SK-N-SH (cell line): ENCODE measurements around the gene BAIAP2. TPM values are rescaled to one million over a fixed set of nuclear protein-coding genes. Genes with fewer than 3 reads are reported as not detected.

ENCODE experiments used
- CTCF ChIA-PET: fragments of 300-600, 350-600 bp; formaldehyde crosslinking; extraction: SDS; loops from one replicate; lab custom pipeline; 2021; lab: Yijun Ruan, JAX
- POLR2A ChIA-PET: fragments of 350-600 bp; sonication (Branson Sonifier 250); formaldehyde crosslinking; extraction: SDS; loops from one replicate; lab custom pipeline; 2020; ENCODE audit warnings: antibody characterized with exemption, inconsistent platforms; lab: Yijun Ruan, JAX
- DNase-seq: peaks from one replicate; pipeline ENCODE4 v3.0.0; 2012
- H2AFZ ChIP-seq: fragments of 200-600 bp; sonication (generic); 2 replicates; pipeline ENCODE4 v1.8.1; 2016; ENCODE audit warnings: antibody characterized with exemption, mild to moderate bottlenecking, low read depth
- H3F3A ChIP-seq: fragments of 200-600 bp; sonication (generic); replicated peaks from 2 replicates; pipeline ENCODE3; 2016; ENCODE audit warnings: antibody characterized with exemption, mild to moderate bottlenecking; ENCODE audit not compliant: insufficient read depth
- H3K27ac ChIP-seq, 2 experiments: fragments of 200-500 bp in 1 of 2; fragments of 200-600 bp in 1 of 2; sonication (Bioruptor generic) in 1 of 2; sonication (generic), shearing (Covaris generic) in 1 of 2; 2 replicates each; pipeline versions ENCODE4 v1.5.1 to v1.6.1; 2014 to 2016; ENCODE audit warnings: low read depth in 2 of 2, inconsistent platforms in 1 of 2, low read length in 1 of 2, mild to moderate bottlenecking in 1 of 2, mixed read lengths in 1 of 2
- H3K27me3 ChIP-seq: fragments of 200-600 bp; sonication (generic), shearing (Covaris generic); 2 replicates; pipeline ENCODE4 v1.6.1; 2016; ENCODE audit warnings: mixed run types; ENCODE audit not compliant: insufficient read depth
- H3K36me3 ChIP-seq, 2 experiments: fragments of 200-500 bp in 1 of 2; fragments of 200-600 bp in 1 of 2; sonication (Bioruptor generic) in 1 of 2; sonication (generic) in 1 of 2; replicated peaks in 1 of 2; 2 replicates each; pipeline versions ENCODE3 to v1.5.1; 2014 to 2016; ENCODE audit warnings: low read length in 1 of 2, mild to moderate bottlenecking in 1 of 2; ENCODE audit not compliant: insufficient read depth in 2 of 2, control insufficient read depth in 1 of 2
- H3K4me1 ChIP-seq, 2 experiments: fragments of 200-500 bp in 1 of 2; fragments of 200-600 bp in 1 of 2; sonication (Bioruptor generic) in 1 of 2; sonication (generic), shearing (Covaris generic) in 1 of 2; 2 replicates each; pipeline versions ENCODE4 v1.5.1 to v1.6.1; 2014 to 2016; ENCODE audit warnings: low read depth in 1 of 2, low read length in 1 of 2, mixed run types in 1 of 2; ENCODE audit not compliant: insufficient read depth in 2 of 2, control insufficient read depth in 1 of 2
- H3K4me2 ChIP-seq: fragments of 200-600 bp; sonication (generic), shearing (Covaris generic); 2 replicates; pipeline ENCODE4 v1.6.1; 2017; ENCODE audit warnings: mixed run types
- H3K4me3 ChIP-seq, 2 experiments: fragments of 200-500 bp in 1 of 2; fragments of 200-600 bp in 1 of 2; sonication (Bioruptor generic) in 1 of 2; sonication (generic), shearing (Covaris generic) in 1 of 2; 2 replicates each; pipeline versions ENCODE4 v1.5.1 to v1.8.1; 2014 to 2016; ENCODE audit warnings: low read depth in 2 of 2, inconsistent platforms in 1 of 2, low read length in 1 of 2, mild to moderate bottlenecking in 1 of 2, mixed read lengths in 1 of 2, moderate library complexity in 1 of 2
- H3K79me2 ChIP-seq: fragments of 200-600 bp; sonication (generic); 2 replicates; pipeline ENCODE4 v1.8.1; 2017; ENCODE audit warnings: mild to moderate bottlenecking; ENCODE audit not compliant: insufficient read depth
- H3K9ac ChIP-seq: fragments of 200-600 bp; sonication (generic); 2 replicates; pipeline ENCODE4 v1.6.1; 2017; ENCODE audit warnings: mixed run types
- H3K9me2 ChIP-seq: fragments of 200-600 bp; sonication (generic); 2 replicates; pipeline ENCODE4 v1.6.1; 2017; ENCODE audit warnings: mixed run types
- H3K9me3 ChIP-seq: fragments of 200-600 bp; sonication (generic); 2 replicates; pipeline ENCODE4 v1.6.1; 2017; ENCODE audit warnings: mixed run types, mild to moderate bottlenecking, moderate library complexity
- H4K20me1 ChIP-seq: fragments of 200-600 bp; sonication (generic); 2 replicates; pipeline ENCODE4 v1.6.1; 2017; ENCODE audit warnings: mild to moderate bottlenecking, mixed run types; ENCODE audit not compliant: insufficient read depth
- CHD2 ChIP-seq: fragments of 150-350 bp; IDR thresholded peaks from 2 replicates; pipeline ENCODE4 v1.6.1; 2018; ENCODE audit warnings: low read length; ENCODE audit not compliant: partially characterized antibody
- FOSL2 ChIP-seq: IDR thresholded peaks from 2 replicates; pipeline ENCODE4 v1.4.0; 2012; ENCODE audit warnings: low read depth, mild to moderate bottlenecking, moderate library complexity, borderline replicate concordance
- FOXJ3 ChIP-seq: sonication (generic); formaldehyde crosslinking; IDR thresholded peaks from 2 replicates; pipeline ENCODE4 v1.5.1; 2020; ENCODE audit warnings: mild to moderate bottlenecking, missing genetic modification reagents
- GABPA ChIP-seq: IDR thresholded peaks from 2 replicates; pipeline ENCODE4 v1.4.0; 2012; ENCODE audit warnings: low read depth, mild to moderate bottlenecking
- MEF2A ChIP-seq: IDR thresholded peaks from 2 replicates; pipeline ENCODE4 v1.4.0; 2012; ENCODE audit warnings: low read depth, borderline replicate concordance
- MXI1 ChIP-seq: IDR thresholded peaks from 2 replicates; pipeline ENCODE4 v1.6.1; 2012; ENCODE audit warnings: mild to moderate bottlenecking, low read depth, low read length, improper control_type of control experiment
- NFIC ChIP-seq: IDR thresholded peaks from 2 replicates; pipeline ENCODE4 v1.4.0; 2012; ENCODE audit warnings: borderline replicate concordance
- NRF1 ChIP-seq: IDR thresholded peaks from 2 replicates; pipeline ENCODE4 v1.6.1; 2012; ENCODE audit warnings: low read depth, mild to moderate bottlenecking, low read length
- RFX5 ChIP-seq: IDR thresholded peaks from 2 replicates; pipeline ENCODE4 v1.6.1; 2012; ENCODE audit warnings: mild to moderate bottlenecking, improper control_type of control experiment, low read length
- RXRA ChIP-seq: IDR thresholded peaks from 2 replicates; pipeline ENCODE4 v1.4.0; 2012; ENCODE audit warnings: low read depth, mild to moderate bottlenecking, borderline replicate concordance
- SIN3A ChIP-seq: IDR thresholded peaks from 2 replicates; pipeline ENCODE4 v1.6.1; 2012; ENCODE audit warnings: low read depth, mild to moderate bottlenecking, low read length, moderate library complexity, borderline replicate concordance
- SMC3 ChIP-seq: IDR thresholded peaks from 2 replicates; pipeline ENCODE4 v1.6.1; 2012; ENCODE audit warnings: low read depth, low read length, improper control_type of control experiment
- TEAD4 ChIP-seq: IDR thresholded peaks from 2 replicates; pipeline ENCODE4 v1.4.0; 2012; ENCODE audit warnings: mild to moderate bottlenecking, borderline replicate concordance; ENCODE audit not compliant: insufficient read depth
- WGBS: methylation state at CpG from one replicate; pipeline ENCODE4 v1.1.6; 2017; ENCODE audit warnings: low lambda C conversion rate; 5-methylcytosine and 5-hydroxymethylcytosine counted together
- polyA plus RNA-seq, 3 experiments: library from polyadenylated mRNA; depleted of rRNA; stranded (reverse); fragments of >200 nt; gene quantifications; 2 replicates each; pipeline ENCODE4 v1.2.3, GENCODE V29; 2012
- TF ChIP-seq, protein P1 (sequence below): fragments of 200-600 bp; sonication (generic); IDR thresholded peaks from 2 replicates; pipeline ENCODE4 v1.6.1; 2017; ENCODE audit warnings: antibody characterized with exemption, mild to moderate bottlenecking, moderate library complexity
- TF ChIP-seq, protein P2 (sequence below): IDR thresholded peaks from 2 replicates; pipeline ENCODE4 v1.4.0; 2012; ENCODE audit warnings: low read depth
- TF ChIP-seq, protein P3 (sequence below): IDR thresholded peaks from 2 replicates; pipeline ENCODE4 v1.6.1; 2012; ENCODE audit warnings: mild to moderate bottlenecking, low read depth, low read length, moderate library complexity
- TF ChIP-seq, protein P4 (sequence below): IDR thresholded peaks from 2 replicates; pipeline ENCODE4 v1.4.0; 2012; ENCODE audit warnings: low read depth, borderline replicate concordance
- TF ChIP-seq, protein P5 (sequence below): fragments of 150-350 bp; IDR thresholded peaks from 2 replicates; pipeline ENCODE4 v1.6.1; 2016; ENCODE audit warnings: mild to moderate bottlenecking, low read depth, low read length

The BAIAP2 gene
- polyA plus RNA-seq, 1 of the 3 experiments (the other 2 are of a cell fraction): 19.8 TPM

DNA sequence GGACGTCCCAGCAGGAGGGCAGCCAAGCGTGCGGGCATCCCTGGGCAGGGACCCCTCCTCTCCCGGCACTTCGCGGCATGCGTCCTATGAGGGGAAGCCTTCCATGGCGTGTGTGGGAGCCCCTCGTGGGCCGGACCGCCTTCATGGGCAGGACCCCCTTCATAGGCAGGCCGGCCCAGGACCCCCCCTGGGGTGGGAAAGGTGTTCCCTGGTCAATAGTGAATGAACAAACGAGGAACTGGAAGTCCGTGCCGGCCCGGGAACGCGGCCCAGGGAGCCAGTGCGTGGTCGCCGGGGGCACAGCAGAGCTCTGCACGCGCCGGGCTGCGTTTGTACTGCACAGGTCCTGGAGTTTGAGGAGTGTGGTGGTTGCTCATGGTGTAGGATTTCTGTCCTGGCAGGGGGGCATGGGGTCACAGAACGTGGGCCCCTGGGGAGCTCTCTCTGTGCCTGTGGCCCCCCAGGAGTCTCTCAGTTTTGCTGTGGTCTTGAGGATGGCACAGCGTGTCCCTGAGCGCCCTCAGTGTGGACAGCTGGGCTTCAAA, 13.9 kb downstream of the BAIAP2 start:
- no peak for TF ChIP-seq NFIC
- TF ChIP-seq, protein P1, sequence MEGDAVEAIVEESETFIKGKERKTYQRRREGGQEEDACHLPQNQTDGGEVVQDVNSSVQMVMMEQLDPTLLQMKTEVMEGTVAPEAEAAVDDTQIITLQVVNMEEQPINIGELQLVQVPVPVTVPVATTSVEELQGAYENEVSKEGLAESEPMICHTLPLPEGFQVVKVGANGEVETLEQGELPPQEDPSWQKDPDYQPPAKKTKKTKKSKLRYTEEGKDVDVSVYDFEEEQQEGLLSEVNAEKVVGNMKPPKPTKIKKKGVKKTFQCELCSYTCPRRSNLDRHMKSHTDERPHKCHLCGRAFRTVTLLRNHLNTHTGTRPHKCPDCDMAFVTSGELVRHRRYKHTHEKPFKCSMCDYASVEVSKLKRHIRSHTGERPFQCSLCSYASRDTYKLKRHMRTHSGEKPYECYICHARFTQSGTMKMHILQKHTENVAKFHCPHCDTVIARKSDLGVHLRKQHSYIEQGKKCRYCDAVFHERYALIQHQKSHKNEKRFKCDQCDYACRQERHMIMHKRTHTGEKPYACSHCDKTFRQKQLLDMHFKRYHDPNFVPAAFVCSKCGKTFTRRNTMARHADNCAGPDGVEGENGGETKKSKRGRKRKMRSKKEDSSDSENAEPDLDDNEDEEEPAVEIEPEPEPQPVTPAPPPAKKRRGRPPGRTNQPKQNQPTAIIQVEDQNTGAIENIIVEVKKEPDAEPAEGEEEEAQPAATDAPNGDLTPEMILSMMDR: no peak
- no peak for TF ChIP-seq FOSL2
- TF ChIP-seq FOXJ3 (CRISPR knock-in tag): no peak
- TF ChIP-seq, protein P2, sequence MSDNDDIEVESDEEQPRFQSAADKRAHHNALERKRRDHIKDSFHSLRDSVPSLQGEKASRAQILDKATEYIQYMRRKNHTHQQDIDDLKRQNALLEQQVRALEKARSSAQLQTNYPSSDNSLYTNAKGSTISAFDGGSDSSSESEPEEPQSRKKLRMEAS: no peak
- TF ChIP-seq, protein P3, sequence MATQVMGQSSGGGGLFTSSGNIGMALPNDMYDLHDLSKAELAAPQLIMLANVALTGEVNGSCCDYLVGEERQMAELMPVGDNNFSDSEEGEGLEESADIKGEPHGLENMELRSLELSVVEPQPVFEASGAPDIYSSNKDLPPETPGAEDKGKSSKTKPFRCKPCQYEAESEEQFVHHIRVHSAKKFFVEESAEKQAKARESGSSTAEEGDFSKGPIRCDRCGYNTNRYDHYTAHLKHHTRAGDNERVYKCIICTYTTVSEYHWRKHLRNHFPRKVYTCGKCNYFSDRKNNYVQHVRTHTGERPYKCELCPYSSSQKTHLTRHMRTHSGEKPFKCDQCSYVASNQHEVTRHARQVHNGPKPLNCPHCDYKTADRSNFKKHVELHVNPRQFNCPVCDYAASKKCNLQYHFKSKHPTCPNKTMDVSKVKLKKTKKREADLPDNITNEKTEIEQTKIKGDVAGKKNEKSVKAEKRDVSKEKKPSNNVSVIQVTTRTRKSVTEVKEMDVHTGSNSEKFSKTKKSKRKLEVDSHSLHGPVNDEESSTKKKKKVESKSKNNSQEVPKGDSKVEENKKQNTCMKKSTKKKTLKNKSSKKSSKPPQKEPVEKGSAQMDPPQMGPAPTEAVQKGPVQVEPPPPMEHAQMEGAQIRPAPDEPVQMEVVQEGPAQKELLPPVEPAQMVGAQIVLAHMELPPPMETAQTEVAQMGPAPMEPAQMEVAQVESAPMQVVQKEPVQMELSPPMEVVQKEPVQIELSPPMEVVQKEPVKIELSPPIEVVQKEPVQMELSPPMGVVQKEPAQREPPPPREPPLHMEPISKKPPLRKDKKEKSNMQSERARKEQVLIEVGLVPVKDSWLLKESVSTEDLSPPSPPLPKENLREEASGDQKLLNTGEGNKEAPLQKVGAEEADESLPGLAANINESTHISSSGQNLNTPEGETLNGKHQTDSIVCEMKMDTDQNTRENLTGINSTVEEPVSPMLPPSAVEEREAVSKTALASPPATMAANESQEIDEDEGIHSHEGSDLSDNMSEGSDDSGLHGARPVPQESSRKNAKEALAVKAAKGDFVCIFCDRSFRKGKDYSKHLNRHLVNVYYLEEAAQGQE: no peak
- no peak for TF ChIP-seq MXI1
- Histone ChIP-seq H3K4me2 (no peak overlapping the region), H4K20me1 (peaks cover 71% of the 10 kb centered on the region), H3K36me3 (no peaks in the 10 kb centered on the region), H3K9me3 (no peaks in the 10 kb centered on the region), H3F3A (no peaks in the 10 kb centered on the region), H3K4me1 (peaks cover 12 to 60% of the 10 kb centered on the region in 2 experiments; a peak in 3 of 4 replicates), H3K9me2 (no peaks in the 10 kb centered on the region), H3K27ac (no peak overlapping the region), H3K4me3 (no peak overlapping the region), H2AFZ (no peak overlapping the region), H3K9ac (no peak overlapping the region), H3K79me2 (peaks cover 24% of the 10 kb centered on the region; the same call in 1 of the 2 replicates), H3K27me3 (no peaks in the 10 kb centered on the region)
- no peak for DNase-seq
- POLR2A ChIA-PET: no interaction called here
- CTCF ChIA-PET: interaction anchor here (1.0 to 3.0 kb wide), 4 partner anchors 9 to 53 kb away, joined by 5 to 13 read pairs (median 10); no protein-coding TSS in a partner anchor
- 96% methylated on average over 28 of the region's 28 CpGs for WGBS

DNA sequence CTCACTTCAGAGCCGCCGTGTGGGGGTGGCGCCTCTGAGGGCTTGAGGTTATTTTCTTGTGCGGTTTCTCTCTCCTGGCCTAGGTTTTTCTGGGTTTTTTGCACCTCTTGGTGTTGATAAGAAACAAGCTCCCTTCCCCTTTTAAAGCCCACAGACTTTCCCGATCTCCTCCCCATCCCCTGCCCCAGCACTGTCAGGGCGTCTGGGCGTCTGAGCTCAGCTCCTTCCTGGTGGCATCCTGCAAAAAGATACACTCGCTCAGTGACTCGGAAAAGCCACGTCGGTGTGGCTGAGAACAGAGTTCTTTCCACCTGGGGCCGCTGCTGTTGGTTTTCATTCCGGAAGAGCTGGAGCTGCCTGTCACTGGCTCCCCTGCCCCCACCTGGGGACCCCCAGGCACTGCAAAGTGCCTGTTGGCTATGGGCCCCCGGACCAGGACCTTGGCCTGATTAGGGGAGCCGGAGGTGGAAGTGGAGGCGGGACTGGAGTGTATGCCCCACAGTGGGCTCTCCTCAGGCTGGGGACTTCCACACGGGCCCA, 14.5 kb downstream of the BAIAP2 start:
- DNase-seq: no peak
- H3K9ac ChIP-seq: no peak overlapping the region
- 86% methylated on average over 17 of the region's 17 CpGs for WGBS
- ChIA-PET CTCF (interaction anchor here (1.0 to 3.0 kb wide), 5 partner anchors 8 to 54 kb away, joined by 4 to 13 read pairs (median 7); no protein-coding TSS in a partner anchor), POLR2A (no interaction called here)
- peaks cover 66% of the 10 kb centered on the region for H4K20me1 ChIP-seq
- H2AFZ ChIP-seq: no peak overlapping the region
- H3K27ac ChIP-seq: no peak overlapping the region
- no peaks in the 10 kb centered on the region for H3F3A ChIP-seq
- H3K36me3 ChIP-seq: no peaks in the 10 kb centered on the region
- H3K79me2 ChIP-seq: peaks cover 24% of the 10 kb centered on the region; the same call in 1 of the 2 replicates
- peaks cover 12 to 54% of the 10 kb centered on the region in 2 experiments; a peak in 3 of 4 replicates for H3K4me1 ChIP-seq
- H3K4me3 ChIP-seq: no peak overlapping the region
- H3K27me3 ChIP-seq: no peaks in the 10 kb centered on the region
- no peaks in the 10 kb centered on the region for H3K9me2 ChIP-seq
- H3K4me2 ChIP-seq: no peak overlapping the region
- no peaks in the 10 kb centered on the region for H3K9me3 ChIP-seq
- TF ChIP-seq SMC3 (no peak), RXRA (no peak), TEAD4 (no peak), SIN3A (no peak), MXI1 (no peak), CHD2 (no peak), GABPA (no peak), RFX5 (no peak), NRF1 (no peak), MEF2A (no peak)
- TF ChIP-seq, protein P4, sequence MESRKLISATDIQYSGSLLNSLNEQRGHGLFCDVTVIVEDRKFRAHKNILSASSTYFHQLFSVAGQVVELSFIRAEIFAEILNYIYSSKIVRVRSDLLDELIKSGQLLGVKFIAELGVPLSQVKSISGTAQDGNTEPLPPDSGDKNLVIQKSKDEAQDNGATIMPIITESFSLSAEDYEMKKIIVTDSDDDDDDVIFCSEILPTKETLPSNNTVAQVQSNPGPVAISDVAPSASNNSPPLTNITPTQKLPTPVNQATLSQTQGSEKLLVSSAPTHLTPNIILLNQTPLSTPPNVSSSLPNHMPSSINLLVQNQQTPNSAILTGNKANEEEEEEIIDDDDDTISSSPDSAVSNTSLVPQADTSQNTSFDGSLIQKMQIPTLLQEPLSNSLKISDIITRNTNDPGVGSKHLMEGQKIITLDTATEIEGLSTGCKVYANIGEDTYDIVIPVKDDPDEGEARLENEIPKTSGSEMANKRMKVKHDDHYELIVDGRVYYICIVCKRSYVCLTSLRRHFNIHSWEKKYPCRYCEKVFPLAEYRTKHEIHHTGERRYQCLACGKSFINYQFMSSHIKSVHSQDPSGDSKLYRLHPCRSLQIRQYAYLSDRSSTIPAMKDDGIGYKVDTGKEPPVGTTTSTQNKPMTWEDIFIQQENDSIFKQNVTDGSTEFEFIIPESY: no peak
- TF ChIP-seq, protein P5, sequence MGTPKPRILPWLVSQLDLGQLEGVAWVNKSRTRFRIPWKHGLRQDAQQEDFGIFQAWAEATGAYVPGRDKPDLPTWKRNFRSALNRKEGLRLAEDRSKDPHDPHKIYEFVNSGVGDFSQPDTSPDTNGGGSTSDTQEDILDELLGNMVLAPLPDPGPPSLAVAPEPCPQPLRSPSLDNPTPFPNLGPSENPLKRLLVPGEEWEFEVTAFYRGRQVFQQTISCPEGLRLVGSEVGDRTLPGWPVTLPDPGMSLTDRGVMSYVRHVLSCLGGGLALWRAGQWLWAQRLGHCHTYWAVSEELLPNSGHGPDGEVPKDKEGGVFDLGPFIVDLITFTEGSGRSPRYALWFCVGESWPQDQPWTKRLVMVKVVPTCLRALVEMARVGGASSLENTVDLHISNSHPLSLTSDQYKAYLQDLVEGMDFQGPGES: no peak
